Natural killer cell (primary cell): Measurements from ENCODE around the gene LINC01488. TPM values are rescaled to one million over a fixed set of nuclear protein-coding genes. Genes with fewer than 3 reads are reported as not detected.

Experiments used
- ATAC-seq, 3 donors: fragments of 150-1000 bp in 2 of 3; fragments of 200-7000 bp in 1 of 3; cut with Tn5 transposase; 1 replicate in 1 of 3; 2 replicates in 2 of 3; pipeline ENCODE4 v1.10.0; 2021; ENCODE audit warnings: mild to moderate bottlenecking in 2 of 3, moderate library complexity in 2 of 3
- DNase-seq, 2 donors: peaks; one replicate each; pipeline versions ENCODE4 v3.0.0 to v3.0.0-alpha.2; 2013 to 2021; ENCODE audit warnings: mixed read lengths in 1 of 2
- H3K27ac ChIP-seq: one replicate; pipeline ENCODE4 v1.5.1; 2013; ENCODE audit warnings: mild to moderate bottlenecking, low read length
- H3K27me3 ChIP-seq: one replicate; pipeline ENCODE4 v1.6.1; 2013; ENCODE audit warnings: low read length; ENCODE audit not compliant: control insufficient read depth, insufficient read depth
- H3K36me3 ChIP-seq: one replicate; pipeline ENCODE4 v1.6.1; 2013; ENCODE audit warnings: low read length; ENCODE audit not compliant: control insufficient read depth, insufficient read depth
- H3K4me1 ChIP-seq: one replicate; pipeline ENCODE4 v1.6.1; 2013; ENCODE audit warnings: low read length; ENCODE audit not compliant: control insufficient read depth, insufficient read depth
- H3K4me3 ChIP-seq: one replicate; pipeline ENCODE4 v1.5.1; 2013; ENCODE audit warnings: low read length
- H3K9me3 ChIP-seq: one replicate; pipeline ENCODE4 v1.6.1; 2013; ENCODE audit warnings: low read length; ENCODE audit not compliant: control insufficient read depth, insufficient read depth
- H3K27ac Mint-ChIP-seq, 2 donors: one replicate each; pipeline ENCODE4 v1.8.0; 2022; ENCODE audit warnings: mild to moderate bottlenecking in 2 of 2, mixed read lengths in 2 of 2, moderate library complexity in 1 of 2
- H3K27me3 Mint-ChIP-seq, 2 donors: one replicate each; pipeline ENCODE4 v1.8.0; 2022; ENCODE audit warnings: low read depth in 2 of 2, mixed read lengths in 2 of 2
- H3K36me3 Mint-ChIP-seq: one replicate; pipeline ENCODE4 v1.8.0; 2022; ENCODE audit warnings: mixed read lengths
- H3K4me1 Mint-ChIP-seq, 2 donors: one replicate each; pipeline ENCODE4 v1.8.0; 2022; ENCODE audit warnings: mixed read lengths in 2 of 2
- H3K4me3 Mint-ChIP-seq: one replicate; pipeline ENCODE4 v1.8.0; 2022; ENCODE audit warnings: mild to moderate bottlenecking, moderate library complexity, mixed read lengths
- H3K9me3 Mint-ChIP-seq, 2 donors: one replicate each; pipeline ENCODE4 v1.8.0; 2022; ENCODE audit warnings: mixed read lengths in 2 of 2
- WGBS: methylation state at CpG from one replicate; pipeline ENCODE4 v1.1.7; 2013; ENCODE audit warnings: missing lambda C conversion rate; ENCODE audit not compliant: insufficient coverage; 5-methylcytosine and 5-hydroxymethylcytosine counted together
- intact Hi-C: fragments of 100-400 bp; cut with micrococcal nuclease; formaldehyde crosslinking; loops from one replicate; pipeline ENCODE4 v1.14.2; 2022
- total RNA-seq, 4 donors: library from RNA; stranded (reverse); fragments of 120-200 nt in 1 of 4; gene quantifications; one replicate each; pipeline versions ENCODE4 v1.2.3 to v1.2.4, GENCODE V29; 2013 to 2022
- TF ChIP-seq, protein P1 (sequence below): fragments of 200-600 bp; IDR thresholded peaks from one replicate; pipeline ENCODE4 v1.8.0; 2022; ENCODE audit warnings: antibody characterized with exemption

Gene LINC01488
- total RNA-seq, 3 donors from 2014 or later (not counting 1 experiment from before 2014, with no cell fraction given), result not detected

DNA sequence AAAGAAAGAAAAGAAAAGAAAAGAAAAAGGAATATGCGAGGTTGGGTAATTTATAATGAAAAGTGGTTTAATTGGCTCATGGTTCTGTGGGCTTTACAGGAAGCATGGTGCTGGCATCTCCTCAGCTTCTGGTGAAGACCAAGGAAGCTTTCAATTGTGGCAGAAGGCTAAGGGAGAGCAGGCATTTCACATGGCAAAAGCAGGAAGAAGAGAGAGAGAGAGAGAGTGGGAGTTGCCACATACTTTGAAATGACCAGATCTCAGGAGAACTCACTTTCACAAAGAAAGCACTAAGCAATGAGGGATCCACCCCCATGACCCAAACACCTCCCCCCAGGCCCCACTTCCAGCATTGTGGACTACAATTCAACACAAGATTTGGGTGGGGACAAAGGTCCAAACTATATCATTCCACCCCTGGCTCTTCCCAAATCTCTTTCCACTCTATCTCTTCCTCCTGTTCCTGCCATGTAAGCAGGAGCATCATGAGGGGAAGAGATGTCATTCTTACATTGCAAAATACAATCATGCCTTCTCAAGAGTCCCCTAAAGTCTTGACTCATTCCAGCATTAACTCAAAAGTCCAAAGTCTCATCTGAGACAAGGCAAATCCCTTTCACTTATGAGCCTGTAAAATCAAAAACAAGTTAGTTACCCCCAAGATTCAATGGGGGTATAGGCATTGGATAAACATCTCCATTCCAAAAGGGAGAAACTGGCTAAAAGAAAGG, 38.9 kb downstream of the LINC01488 start:
- TF ChIP-seq, protein P1, sequence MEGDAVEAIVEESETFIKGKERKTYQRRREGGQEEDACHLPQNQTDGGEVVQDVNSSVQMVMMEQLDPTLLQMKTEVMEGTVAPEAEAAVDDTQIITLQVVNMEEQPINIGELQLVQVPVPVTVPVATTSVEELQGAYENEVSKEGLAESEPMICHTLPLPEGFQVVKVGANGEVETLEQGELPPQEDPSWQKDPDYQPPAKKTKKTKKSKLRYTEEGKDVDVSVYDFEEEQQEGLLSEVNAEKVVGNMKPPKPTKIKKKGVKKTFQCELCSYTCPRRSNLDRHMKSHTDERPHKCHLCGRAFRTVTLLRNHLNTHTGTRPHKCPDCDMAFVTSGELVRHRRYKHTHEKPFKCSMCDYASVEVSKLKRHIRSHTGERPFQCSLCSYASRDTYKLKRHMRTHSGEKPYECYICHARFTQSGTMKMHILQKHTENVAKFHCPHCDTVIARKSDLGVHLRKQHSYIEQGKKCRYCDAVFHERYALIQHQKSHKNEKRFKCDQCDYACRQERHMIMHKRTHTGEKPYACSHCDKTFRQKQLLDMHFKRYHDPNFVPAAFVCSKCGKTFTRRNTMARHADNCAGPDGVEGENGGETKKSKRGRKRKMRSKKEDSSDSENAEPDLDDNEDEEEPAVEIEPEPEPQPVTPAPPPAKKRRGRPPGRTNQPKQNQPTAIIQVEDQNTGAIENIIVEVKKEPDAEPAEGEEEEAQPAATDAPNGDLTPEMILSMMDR, result no peak
- H3K4me3 ChIP-seq, result no peak overlapping the region
- WGBS, result 59% methylated on average over 1 of the region's 1 CpG
- no peak for DNase-seq
- intact Hi-C loops, result no loop called here
- no peaks in the 10 kb centered on the region for H3K36me3 ChIP-seq
- H3K27me3 ChIP-seq, result no peaks in the 10 kb centered on the region
- Mint-ChIP-seq H3K9me3 (peaks cover 0 to 4% of the 10 kb centered on the region in 2 donors), H3K36me3 (no peaks in the 10 kb centered on the region), H3K4me1 (peaks cover 0 to 6% of the 10 kb centered on the region in 2 donors), H3K4me3 (no peak overlapping the region), H3K27me3 (peaks cover 13 to 32% of the 10 kb centered on the region in 2 donors), H3K27ac (no peak overlapping the region)
- no peak overlapping the region for H3K27ac ChIP-seq
- ATAC-seq, result no peak
- no peaks in the 10 kb centered on the region for H3K9me3 ChIP-seq
- no peaks in the 10 kb centered on the region for H3K4me1 ChIP-seq

DNA sequence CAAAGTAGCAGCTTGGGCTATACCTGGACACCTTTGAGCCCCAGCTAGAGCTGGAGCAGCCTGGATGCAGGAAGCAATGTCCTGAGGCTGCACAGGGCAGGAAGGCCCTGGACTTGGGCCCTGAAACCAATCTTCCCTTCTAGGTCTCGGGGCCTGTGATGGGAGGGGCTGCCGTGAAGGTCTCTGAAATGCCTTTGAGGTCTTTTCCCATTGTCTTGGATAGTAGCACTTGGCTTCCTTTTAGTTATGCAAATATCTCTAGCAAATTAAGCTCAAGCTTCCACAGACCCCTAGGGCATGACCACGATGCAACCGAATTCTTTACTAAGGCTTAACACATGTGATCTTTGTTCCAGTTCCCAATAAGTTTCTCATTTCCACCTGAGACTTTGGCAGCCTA, 40.0 kb downstream of the LINC01488 start:
- intact Hi-C loops, result no loop called here
- Mint-ChIP-seq H3K4me1 (no peaks in the 10 kb centered on the region), H3K4me3 (no peak overlapping the region), H3K36me3 (no peaks in the 10 kb centered on the region), H3K27ac (no peak overlapping the region), H3K27me3 (peaks cover 13 to 23% of the 10 kb centered on the region in 2 donors), H3K9me3 (peaks cover 0 to 4% of the 10 kb centered on the region in 2 donors)
- Histone ChIP-seq H3K27me3 (no peaks in the 10 kb centered on the region), H3K4me3 (no peak overlapping the region), H3K4me1 (no peaks in the 10 kb centered on the region), H3K27ac (no peak overlapping the region), H3K9me3 (no peaks in the 10 kb centered on the region), H3K36me3 (no peaks in the 10 kb centered on the region)
- ATAC-seq, result no peak
- TF ChIP-seq, protein P1, result no peak
- DNase-seq, result no peak
- 69% methylated on average over 4 of the region's 4 CpGs for WGBS

DNA sequence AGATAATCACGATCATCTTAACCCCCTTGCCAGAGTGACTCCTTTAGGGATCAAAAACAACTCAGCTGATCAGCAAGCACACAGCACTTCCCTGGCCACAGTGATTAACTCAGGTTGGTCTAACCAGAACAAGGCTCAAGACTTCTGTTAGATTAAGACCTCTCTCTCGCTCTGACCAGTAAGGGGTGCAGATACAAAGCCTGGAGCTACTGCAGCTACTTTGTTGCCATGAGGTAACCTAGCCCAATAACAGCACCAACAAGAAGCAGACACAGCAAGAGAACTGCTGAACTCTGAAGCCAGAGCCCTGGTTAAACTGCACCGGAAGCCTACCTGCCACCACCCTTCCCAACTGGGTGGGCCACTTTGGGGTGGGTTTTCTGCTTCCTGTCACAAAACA, 42.0 kb downstream of the LINC01488 start:
- Mint-ChIP-seq H3K27me3 (peaks cover 6 to 11% of the 10 kb centered on the region in 2 donors), H3K36me3 (no peaks in the 10 kb centered on the region), H3K4me3 (no peak overlapping the region), H3K4me1 (no peaks in the 10 kb centered on the region), H3K9me3 (peaks cover 0 to 2% of the 10 kb centered on the region in 2 donors), H3K27ac (no peak overlapping the region)
- 93% methylated on average over 3 of the region's 3 CpGs for WGBS
- no peak overlapping the region for H3K4me3 ChIP-seq
- ATAC-seq (no peak), DNase-seq (no peak)
- TF ChIP-seq, protein P1, result no peak
- no peaks in the 10 kb centered on the region for H3K4me1 ChIP-seq
- no peaks in the 10 kb centered on the region for H3K36me3 ChIP-seq
- no peak overlapping the region for H3K27ac ChIP-seq
- intact Hi-C loops, result no loop called here
- H3K9me3 ChIP-seq, result no peaks in the 10 kb centered on the region
- H3K27me3 ChIP-seq, result no peaks in the 10 kb centered on the region
